GM18517 (cell line): Measurements from ENCODE around the gene POLR3GL.
"Not testable (repeated sequence)": the region's sequence is repeated elsewhere in the genome, so short reads cannot be mapped to it uniquely, and the experiment has no call there.

ENCODE experiments used
- ATAC-seq: cut with Tn5 transposase; IDR thresholded peaks from one replicate; pipeline ENCODE4 v1.9.1; 2021; ENCODE audit warnings: mild to moderate bottlenecking, moderate library complexity; ENCODE audit not compliant: unreplicated experiment

The POLR3GL gene, protein sequence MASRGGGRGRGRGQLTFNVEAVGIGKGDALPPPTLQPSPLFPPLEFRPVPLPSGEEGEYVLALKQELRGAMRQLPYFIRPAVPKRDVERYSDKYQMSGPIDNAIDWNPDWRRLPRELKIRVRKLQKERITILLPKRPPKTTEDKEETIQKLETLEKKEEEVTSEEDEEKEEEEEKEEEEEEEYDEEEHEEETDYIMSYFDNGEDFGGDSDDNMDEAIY

DNA sequence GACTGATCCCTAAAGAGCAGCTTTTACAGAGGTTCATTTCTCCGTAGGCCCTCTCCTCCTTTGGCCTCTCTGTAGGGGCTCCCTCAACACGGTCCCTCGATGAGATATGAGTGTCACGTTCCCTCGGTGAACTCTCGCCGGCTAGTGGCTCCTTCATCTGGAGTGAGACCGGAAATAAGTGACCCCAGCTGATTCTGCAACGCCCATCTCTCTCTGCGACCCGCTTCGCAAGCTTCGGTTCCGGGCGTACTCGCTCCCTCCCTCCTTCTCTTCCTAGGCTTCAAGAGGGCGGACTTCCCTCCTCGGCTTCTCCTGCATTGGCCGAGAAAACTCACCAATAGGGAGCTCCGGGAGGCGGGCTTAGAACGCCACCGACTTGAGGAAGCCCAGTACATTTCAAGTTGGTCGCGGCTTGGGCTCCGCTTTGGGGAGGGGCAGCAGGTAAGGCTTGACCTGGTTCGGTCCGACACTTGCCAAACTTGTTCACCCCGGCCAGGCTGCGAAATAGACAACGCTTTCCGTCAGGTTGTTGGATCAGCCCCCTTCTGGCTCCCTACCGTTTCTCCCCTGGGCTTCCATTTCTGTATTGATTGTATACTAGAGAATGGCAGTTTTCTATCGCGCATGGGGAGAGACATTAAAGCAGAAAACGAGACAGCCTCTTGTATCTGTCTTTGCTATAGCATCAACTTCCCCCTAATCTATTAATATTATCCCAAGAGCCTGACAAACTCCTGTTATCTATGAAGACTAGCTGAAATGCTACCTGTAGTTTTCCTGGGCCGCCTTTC lies at the start of gene POLR3GL, which contains the start of gene ANKRD34A:
Gene POLR3GL (plus strand): TSS at position 363 of the 791 bp plus-strand sequence. CDS start 10,176 bp downstream, outside the sequence.
Gene ANKRD34A (minus strand): TSS at position 248 of the 791 bp plus-strand sequence. CDS start 2,816 bp downstream, outside the sequence.
- ATAC-seq, result peak; percentile 84

DNA sequence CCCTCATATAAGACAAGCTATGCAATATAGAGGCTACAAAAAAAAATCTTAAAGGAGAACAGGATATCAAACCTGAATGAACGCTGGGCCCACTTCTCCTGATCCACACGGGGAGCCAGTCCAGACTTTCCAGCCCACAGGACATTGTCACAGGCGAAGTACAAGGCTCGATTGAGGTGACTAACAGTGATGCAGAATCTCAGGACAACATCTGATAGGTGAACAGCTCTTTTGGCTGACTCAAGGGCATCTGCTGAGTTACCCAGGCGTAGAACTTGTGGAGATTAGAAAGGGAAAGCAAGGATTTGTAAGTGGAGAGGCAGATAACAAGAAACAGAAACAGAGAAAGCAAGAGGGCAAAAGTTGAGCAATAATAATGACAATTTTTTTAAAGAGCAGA lies 47.7 kb upstream of the POLR3GL start:
- ATAC-seq, result no peak

DNA sequence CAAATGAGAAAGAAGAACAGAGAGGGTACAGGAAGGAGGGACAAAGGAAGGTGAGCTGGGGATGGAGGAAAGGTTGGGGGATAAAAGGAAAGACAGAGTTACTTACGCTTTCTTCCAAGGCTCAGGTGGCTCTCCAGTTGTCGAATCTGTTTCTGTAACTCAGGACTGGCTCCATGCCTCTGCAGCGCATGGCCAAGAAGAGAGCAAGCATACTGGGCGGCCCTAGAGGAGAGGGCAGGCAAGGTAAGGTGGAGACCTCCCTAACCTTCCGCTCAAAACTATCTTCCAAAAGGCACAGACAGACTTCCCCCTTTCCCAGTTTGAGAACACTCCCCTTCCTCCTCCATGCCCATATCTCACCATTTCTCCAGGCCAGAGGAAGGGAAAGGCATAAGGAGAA lies 46.9 kb upstream of the POLR3GL start:
- ATAC-seq, result no peak

DNA sequence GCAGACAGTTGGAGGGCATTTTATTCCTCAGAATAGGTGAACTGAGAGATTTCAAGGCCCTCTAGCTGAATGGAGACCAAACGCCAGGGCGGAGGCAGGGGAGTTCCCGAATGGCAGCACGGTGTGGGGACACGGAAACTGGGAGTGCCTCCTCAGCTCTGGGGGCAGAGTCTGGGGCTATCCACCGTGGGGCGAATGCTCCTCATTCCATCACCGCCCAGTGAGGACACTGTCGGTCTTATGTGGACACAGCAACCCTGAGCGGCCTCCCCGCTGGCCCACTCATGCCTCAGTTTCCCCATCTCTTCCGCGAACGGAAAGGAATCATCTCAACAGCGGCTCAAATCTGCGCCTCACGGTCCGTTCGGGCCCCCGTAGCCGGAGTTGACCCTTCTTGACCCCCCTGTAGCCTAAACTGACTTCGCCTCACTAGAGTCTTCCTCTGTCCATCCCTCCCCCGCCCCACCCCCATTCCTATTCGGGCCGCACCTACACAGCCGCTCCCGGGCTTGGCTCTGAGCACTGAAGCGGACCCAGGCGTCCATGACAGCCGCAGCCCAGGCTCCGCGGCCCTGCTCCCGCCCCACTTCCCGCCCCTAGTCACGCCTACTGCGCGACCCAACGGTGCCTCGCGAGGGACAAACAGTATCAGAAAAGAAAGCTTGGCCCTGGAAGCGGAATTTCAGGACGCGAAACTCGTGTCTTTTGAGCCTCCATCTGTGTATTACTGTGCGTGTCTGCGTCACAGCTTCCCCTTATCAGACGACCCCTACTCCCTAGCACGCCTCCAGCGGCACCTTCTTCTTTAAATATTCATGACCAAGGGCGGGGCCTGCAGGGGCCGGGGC lies 46.1 kb upstream of the POLR3GL start, which contains the start of gene PEX11B:
Gene PEX11B (minus strand): TSS at position 574 of the 848 bp plus-strand sequence. CDS start 29 bp downstream, at position 545.
- peak; percentile 55 for ATAC-seq

DNA sequence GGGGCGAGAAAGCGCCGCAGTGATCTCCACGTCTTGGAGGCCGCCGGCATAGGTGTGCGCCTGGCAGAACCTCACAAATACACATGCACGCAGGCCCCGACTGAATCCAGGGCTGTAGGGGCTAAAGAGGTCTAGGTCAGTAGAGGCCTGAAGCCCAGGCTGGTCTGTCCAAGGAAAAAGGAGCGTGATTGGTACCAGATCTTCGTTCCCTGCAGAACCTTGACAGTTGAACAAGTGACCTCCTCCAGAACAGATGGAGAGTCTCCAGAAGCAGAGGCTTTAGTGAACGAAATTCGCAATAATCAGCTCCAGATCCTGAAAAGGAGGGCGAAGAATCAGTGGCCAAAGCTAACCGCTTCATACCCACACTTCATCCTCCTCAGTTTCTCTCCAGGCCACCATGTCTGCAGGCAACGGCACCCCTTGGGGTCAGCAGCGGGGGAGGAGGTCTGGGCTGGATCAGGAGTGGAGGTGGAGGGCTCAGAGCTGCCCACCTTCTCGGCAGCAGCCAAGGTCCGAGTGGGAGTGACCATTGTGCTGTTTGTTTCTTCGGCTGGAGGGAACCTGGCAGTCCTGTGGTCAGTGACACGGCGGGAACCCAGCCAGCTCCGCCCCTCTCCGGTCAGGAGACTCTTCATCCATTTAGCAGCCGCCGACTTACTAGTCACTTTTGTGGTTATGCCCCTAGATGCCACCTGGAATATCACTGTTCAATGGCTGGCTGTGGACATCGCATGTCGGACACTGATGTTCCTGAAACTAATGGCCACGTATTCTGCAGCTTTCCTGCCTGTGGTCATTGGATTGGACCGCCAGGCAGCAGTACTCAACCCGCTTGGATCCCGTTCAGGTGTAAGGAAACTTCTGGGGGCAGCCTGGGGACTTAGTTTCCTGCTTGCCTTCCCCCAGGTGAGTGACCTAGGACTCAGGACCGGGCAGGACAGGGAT lies 45.2 kb upstream of the POLR3GL start:
- peak; percentile 75 for ATAC-seq

DNA sequence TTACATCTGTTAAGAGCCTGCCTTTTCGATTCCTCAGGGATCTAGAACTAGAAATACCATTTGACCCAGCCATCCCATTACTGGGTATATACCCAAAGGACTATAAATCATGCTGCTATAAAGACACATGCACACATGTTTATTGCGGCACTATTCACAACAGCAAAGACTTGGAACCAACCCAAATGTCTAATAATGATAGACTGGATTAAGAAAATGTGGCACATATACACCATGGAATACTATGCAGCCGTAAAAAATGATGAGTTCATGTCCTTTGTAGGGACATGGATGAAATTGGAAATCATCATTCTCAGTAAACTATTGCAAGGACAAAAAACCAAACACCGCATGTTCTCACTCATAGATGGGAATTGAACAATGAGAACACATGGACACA lies 44.2 kb upstream of the POLR3GL start:
- not testable (repeated sequence) for ATAC-seq

DNA sequence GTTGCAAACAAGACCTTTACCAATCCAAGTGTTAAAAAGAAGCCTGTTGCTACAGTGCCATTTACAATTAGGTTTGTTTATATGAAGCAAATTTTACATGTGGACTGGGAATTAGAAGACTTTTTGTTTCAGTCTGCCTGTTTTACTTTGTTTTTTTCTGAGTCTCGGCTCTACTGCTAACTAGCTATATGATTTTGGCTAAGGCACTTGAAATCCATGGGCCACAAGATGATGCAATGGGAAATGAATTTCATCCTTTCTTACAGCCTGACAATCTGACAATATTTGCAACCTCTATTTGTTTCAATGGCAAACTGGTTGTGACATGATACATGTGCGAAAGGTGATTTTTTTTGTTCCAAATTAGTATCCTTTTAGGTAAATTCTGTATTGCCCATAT lies 42.2 kb upstream of the POLR3GL start:
- no peak for ATAC-seq

DNA sequence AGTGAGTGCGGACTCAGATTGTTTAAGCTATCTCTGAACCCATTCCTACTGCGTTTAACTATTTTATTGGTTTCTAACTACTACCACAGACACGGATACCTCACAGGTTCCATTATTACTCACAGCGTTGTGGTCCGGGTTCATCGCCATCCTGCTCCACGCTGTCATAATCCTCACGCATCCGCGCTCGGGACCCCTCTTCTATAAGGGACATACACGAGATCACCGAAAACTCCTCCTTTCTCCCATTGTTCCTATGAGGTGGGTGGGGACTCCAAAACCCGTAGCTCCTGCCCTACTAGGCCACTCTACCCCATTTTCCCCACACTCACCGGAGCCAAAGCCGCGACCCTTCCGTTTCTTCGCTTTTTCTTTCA lies 37.8 kb upstream of the POLR3GL start:
- no peak for ATAC-seq

DNA sequence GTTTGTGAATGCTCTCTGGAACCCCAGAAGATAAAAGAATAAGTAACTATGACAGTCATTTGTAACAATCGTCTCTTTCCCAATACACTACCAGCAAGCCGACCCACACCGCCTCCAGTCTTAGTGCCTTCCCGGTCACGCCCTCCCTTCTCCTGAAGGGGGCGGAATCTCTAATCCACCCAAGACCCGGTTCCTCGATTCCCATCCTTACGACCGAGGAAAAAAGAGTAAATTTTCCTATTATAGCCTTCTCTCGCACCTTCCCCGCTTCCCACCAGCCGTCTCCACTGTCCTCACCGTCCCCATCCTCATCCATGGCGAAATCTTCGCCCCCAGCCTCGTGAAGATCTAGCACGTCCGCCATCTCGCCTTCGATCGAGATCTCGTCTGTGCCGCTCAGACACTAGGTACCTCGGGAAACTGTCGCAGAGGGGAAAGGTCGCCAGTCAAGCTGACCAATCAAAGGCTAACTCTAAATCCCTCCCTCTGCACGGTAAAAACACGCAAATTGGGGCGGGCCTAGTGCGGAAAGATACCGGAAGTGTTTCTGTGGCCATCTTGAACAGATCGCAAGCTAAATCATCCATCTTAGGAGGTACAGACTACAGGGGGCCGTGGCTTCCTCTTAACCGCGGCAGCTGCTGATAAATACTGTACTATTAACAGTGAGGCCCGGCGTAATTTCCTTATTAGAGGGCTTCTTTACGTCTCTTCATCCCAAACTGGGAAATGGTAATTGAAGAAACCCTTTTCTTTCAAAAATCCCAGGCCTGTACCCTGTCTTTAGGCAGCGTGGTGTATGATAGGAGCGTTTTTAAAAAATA lies 37.2 kb upstream of the POLR3GL start, which contains the start of gene RBM8A:
Gene RBM8A (minus strand): TSS at position 422 of the 824 bp plus-strand sequence. CDS start 58 bp downstream, at position 364.
- peak; percentile 94 for ATAC-seq

DNA sequence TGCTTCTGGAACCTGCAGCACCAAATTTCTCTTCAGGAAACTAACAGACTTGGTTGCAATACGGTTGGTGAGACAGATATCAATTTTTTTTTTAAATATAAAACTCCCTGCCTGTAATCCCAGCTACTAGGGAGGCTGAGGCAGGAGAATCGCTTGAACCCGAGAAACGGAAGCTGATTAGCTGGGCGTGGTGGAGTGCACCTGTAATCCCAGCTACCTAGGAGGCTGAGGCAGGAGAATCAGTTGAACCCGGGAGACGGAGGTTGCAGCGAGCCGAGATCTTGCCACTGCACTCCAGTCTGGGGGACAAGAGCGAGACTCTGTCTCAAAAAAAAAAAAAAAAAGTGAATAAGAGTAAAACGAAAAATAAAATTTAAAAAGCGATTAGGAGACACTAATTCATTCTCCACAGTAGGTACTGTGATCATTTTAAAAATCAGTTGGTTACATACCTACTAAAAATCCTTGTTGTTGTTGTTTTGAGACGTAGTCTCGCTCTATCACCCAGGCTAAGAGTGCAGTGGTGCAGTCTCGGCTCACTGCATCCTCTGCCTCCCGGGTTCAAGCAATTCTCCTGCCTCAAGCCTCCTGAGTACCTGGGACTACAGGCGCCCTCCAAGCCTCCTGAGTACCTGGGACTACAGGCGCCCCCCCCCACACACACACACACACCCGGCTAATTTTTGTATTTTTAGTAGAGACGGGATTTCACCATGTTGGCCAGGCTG lies 36.4 kb upstream of the POLR3GL start:
- ATAC-seq, result no peak

DNA sequence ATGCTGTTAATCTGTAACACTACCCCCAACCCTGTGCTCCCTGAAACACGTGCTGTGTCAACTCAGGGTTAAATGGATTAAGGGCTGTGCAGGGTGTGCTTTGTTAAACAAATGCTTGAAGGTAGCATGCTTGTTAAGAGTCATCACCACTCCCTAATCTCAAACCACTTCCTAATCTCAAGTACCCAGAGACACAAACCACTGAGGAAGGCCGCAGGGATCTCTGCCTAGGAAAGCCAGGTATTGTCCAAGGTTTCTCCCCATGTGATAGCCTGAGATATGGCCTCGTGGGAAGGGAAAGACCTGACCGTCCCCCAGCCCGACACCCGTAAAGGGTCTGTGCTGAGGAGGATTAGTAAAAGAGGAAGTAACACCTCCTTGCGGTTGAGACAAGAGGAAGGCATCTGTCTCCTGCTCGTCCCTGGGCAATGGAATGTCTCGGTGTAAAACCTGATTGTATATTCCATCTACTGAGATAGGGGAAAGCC lies 31.9 kb upstream of the POLR3GL start:
- ATAC-seq, result not testable (repeated sequence)

DNA sequence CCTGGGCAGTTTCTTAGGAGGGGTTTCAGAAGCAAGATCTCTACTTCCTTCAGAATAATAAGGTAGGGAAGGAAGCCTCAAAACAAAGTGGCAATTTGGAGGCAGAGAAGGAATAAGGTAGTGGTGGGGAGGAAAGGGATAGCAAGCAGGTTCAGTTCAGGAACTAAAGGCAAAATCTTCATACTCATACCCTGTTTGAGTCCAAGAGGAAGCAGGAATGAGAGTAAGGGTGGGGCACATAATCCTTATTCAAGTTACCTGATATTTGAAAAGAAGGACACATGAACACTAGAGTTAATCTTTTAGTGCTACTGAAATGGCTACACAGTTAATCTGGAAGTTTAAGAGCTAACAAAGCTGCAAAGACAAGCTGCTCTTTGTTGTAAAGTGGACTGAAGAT lies 28.8 kb upstream of the POLR3GL start:
- no peak for ATAC-seq

DNA sequence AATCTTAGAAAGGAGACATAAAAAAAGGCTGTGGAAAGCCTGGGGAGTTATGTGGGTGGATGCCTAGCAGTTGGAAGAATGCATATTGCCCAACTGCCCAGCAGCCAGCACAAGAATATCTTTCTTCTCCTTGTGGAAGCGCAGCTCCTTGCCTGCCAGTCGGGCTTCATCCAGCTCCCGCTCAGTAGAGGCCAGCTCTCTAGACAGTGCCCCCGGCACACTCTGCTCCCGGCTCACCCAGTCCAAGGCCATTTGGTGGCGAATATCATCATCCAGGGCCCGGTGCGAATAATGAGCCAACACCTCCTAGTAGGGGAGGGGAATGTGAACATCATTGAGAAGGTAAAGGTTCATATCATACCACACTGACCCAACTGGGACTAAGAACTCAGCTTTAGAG lies 28.2 kb upstream of the POLR3GL start:
- no peak for ATAC-seq

DNA sequence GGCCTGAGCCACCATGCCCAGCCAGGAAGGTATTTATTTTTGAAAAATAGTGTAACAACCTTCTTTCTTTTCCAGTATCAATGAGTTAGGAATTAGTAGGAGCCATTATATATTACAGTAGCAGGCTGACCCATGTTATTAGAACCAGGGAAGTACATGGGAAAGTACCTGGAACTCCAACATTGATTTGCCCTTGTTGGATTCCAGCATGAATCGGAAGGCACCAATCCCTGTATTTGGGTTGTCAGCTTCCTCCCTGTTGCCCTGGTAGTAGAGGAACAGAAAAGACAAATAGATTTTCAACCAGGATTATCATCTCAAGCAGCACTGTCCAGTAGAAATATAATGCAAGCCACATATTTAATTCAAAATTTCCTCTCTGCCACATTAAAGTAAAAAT lies 27.1 kb upstream of the POLR3GL start:
- no peak for ATAC-seq

DNA sequence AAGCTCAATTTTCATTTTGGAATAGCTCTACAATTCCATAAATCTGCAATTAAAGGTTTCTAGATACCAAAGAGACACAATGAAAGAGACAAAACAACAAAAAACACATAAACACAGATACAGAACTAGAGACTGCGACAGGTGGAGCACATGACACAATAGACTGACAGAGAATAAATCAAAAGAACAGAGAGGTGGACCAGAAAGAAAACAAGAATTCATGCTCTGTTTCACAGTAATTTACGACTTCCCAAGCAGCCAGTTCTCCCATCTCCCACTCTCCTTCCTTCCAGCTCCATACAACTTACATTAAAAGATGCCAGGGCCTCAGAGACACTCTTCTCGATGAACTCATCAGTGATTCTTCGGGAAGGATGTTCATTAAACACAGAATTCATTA lies 22.1 kb upstream of the POLR3GL start:
- no peak for ATAC-seq

DNA sequence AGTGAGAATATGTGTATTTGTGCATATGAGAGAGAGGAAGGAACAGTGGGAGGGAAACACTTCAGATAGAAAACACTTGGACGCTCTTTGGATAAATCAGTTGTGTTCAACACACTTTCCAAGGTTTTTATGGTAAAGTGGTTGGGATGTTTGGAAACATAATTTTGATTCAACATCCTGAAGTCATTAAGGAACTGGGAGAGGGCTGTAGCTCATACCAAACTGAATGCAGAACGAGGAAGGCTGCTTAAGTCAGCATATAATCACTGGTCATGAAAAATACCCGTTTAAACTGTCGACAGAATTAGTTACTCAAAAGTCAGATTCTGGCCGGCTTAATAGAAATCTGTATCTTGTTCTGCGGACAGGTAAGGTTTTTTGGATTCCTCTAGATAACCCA lies 21.6 kb upstream of the POLR3GL start:
- ATAC-seq, result no peak

DNA sequence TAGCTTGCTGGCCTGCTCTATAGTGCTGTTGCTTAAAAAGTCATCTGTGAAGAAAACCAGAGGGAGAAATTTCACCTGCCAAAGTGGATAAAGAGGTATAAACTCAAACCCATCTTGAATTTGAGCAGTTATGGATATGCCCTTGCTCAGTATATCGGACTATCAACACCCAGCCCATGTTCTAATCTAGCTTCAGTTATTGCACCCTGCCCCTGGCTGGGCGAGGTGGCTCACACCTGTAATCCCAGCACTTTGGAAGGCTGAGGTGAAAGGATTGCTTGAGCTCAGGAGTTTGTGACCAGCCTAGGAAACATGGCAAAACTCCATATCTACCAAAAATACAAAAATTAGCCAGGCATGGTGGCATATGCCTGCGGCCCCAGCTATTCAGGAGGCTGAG lies 20.0 kb upstream of the POLR3GL start:
- no peak for ATAC-seq

DNA sequence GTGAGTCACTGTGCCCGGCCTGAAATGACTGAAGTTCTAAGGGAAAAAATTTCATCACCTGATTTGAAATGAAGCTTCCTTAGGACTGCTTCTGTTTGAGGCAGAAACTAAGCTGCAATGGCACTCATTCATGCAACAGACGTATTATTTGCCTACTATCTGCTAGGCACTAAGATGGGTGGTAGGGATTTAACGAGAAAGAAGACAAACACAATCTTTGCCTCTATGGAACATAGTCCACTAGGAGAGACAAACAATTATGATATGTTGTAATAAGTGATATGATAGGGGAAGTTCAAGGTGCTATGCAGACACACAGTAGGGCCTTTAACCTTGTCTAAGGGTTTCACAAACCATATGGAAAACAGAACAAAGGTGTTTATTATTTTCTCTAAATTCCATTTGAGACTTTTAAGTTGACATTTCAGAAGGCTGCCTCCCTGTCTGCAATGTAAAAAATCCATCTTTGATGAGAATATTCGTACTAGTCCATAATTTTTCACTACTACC lies 18.0 kb upstream of the POLR3GL start:
- ATAC-seq, result no peak
